ENCODE measurements around the gene RAPGEF4.
"Not testable (repeated sequence)": the region's sequence is repeated elsewhere in the genome, so short reads cannot be mapped to it uniquely, and the experiment has no call there.

The RAPGEF4 gene

DNA sequence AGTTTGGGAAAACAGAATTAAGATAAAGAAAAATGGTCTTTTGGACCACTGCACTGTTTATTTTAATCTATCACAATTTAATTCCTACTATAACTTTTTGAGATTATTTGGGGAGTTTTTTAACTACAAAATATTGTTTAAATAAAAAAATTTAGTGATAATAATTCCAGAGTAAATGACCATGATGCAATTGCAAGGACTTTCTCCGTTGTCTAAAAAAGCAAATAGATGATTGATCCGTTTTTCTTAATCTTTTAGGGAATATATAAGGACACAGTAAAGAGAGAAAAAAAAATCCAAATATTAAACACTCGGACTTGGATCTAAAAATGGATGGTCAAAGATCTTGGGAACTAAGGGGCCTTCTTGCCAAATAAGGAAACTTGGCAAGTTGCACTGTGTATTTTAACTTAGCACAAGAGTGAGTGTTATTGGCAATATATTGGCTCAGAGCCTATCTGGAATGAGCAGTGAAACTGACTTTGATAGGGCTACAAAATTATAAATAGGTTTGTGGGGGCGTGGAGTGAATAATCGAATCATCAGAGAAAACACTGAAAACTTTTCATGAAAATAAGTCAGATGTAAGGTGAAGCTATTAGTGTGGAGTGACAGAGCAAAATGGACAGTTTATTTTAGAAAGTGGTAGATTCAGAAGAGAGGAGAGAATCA lies 342.0 kb downstream of the RAPGEF4 start:
- no peak for DNase-seq

DNA sequence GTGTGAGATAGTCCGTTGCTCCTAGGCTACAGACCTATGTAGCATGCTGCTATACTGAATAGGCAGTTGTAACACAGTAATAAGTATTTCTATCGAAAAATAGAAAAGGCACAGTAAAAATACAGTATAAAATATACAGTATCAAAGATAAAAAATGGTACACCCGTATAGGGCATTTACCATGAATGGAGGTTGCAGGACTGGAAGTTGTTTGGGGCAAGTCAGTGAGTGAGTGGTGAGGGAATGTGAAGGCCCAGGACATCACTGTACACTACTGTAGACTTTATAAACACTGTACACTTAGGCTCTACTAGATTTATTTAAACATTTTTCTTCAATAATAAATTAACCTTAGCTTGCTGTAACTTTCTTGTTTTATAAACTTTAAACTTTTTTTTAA lies 343.5 kb downstream of the RAPGEF4 start:
- no peak for DNase-seq

DNA sequence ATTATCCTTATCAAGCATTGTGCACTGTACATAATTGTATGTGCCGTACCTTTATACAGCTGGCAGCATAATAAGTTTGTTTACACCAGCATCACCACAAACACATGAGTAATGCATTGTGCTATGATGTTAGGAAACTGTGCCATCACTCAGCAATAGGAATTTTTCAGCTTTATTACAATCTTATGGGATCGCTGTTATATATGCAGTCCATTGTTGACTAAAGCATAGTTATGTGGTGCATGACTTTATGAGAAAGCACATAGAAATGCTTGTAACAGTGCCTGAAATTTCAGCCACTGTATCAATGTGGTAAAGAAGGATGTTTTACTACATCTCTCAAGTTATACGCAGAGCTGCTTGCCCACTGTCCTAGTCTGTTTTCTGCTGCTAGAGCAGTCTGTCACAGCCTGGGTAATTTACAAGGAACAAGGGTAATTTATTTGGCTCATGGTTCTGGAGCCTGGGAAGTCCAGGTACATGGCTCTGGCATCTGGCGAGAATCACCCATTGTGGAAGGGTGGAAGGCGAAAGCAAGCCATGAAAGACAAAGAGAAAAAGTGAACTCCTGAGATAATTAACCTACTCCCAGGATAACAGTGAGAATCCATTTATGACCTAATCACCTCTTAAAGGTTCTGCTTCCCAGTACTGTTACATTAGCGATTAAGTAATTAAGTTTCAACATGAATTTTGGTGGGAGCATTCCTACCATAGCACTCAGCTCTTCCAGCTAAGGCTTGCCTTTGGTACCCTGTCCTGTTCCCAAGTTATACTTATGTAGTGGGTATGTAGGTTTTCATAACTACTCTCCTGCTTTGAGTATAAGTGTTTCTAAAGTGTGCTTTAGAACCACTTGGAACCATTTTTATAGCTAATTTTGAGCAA lies 344.6 kb downstream of the RAPGEF4 start:
- no peak for DNase-seq

DNA sequence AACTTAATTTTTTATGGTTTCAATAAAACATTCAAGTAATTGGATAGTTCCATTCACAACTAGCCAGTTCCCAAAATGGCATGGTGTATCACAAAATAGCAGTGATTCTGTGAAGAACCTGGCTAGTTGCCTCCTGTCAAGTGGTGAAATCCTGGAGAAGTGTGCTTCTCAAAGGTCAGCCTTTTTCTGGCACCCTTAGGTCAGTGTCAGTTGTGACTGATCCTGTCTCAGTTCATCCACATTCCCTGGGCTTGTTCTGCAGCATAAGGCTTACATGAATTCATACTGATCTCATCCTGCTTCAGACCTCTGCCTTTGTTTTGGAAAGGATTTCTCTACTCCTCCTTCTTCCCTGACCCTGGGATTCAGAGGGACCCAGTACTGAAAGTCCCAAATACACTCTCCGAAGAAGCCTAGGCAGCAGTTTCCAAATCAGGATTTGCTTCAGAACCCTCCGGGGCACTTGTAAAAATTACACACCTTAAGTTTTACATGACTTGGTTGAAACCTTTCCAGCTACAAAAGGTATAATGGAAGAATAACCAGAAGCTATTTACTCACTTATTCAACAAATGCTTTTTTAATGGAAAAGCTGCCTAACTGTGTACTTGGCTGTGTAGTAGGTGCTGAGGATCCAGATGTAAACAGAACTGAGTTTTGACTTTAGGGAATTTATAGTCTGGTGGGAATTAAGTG lies 351.0 kb downstream of the RAPGEF4 start:
- DNase-seq: no peak

DNA sequence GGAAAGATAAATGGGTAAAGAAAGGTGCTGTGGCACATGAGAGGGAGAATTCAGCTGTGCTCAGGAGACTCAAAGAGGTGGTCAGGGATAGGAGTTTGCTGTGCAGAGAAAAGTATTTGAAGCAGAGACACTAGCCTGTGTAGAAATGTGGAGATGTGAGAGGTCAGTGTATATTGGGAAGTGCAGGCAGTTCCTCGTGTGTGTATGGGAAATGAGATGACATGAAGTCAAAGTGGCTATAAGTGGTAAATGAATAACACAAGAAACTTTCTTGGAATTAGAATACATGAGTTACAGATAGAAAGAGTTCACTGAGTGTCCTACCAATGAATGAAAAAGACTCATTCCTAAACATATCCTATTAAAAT lies 351.6 kb downstream of the RAPGEF4 start:
- no peak for DNase-seq

DNA sequence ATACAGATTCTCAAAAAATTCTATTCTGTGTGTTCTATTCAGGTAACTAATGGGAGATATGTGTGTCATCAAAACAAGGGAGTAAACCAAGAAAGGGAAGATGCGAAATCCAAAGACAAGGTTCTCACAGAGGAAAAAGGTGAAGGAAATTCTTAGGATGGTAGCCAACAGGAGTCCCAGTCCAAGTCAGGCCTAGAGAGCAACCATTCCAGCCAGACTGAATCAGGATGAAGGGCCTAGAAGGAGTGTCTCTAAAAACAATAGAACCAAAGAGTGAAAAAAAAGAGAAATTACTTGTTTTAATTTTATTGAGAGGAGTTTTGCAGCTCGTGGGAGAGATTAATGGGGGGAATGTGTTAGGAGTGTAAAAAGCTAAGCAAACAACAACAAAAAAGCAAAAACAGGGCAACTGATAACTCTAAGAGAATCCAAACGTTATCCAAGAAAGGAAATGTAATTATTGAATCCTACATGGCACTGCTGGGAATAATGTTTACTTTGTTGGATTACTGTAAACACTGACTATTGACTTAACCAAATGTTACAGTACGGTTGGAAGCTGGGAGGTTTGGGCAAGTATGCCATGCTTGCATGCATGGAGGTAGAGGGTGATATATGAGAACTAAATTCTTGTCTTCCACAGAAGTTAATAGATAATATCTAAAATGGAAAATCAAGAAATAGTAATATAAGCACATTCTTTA lies 352.3 kb downstream of the RAPGEF4 start:
- no peak for DNase-seq

DNA sequence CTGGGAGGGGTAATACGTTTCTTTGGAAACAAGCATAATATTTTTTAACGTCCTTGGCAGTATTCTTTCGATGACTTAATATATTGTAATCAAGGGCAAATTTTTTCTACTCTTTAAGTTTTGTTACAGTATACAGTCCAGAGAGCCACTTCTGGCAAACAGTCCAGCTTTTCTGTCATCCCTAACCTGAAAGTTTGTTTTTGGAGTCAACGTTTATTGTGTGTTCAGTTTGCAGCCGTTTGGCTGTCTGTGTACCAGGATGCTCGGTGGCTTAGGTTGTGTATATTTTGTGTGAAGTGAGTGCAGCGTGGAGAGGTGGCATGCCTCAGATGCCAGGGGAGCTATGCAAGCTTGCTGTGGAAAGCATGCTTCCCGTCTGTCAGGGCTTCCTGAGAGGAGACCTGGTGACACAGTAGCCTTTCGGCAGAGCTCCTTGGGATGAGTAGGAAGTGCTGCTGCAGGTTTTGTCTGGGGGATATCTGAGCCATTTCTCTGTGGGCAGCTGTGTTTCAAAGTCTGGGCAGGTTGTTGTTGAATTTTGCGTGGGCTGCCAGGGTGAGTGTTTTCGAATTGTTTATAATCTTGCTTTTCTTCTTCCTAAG lies 354.7 kb downstream of the RAPGEF4 start:
- DNase-seq: no peak

DNA sequence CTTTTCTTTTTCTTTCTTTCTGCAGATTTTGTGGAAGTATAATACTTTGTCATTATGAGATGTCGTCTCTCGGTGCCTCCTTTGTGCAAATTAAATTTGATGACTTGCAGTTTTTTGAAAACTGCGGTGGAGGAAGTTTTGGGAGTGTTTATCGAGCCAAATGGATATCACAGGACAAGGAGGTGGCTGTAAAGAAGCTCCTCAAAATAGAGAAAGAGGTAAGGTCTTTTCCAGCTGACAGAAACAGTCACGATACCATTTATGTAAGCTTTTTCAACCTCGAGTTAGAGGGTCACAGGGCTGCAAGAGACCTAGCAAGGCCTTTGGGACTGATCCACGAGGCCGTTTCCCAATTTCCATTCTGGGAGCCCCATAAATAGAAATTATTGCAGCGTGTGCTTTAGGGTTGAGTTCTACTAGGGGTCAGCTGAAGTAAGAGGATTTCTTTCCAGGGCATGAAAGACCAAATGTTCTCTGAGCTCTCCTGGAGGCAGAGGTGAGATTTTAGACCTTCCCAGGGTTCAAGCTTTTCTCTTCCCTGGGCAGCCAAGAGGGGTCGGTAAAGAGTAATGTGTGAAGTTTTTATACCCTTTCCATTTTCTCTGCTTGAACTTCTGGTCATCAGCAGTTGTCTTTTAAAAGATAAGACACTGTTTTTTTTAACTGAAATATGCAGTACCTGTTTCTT lies 355.5 kb downstream of the RAPGEF4 start:
- no peak for DNase-seq

DNA sequence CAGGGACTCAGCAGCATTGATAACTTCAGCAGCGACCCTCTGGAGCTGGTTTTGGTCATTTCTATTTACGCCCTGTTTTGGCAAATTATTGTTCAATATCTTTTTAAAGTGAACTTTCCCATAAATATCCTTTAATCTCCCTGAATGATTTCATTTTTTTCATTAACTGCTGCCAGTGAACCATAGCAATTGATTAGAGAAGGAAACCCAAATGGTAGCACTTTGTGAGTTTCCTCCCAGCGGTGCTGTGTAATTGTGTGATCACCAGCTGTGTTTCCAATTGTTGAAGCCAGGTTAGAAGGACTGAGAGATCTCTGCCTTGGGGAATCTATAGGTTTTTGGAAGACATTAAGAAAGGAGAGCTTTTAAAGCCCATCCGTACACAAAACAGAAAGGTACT lies 356.3 kb downstream of the RAPGEF4 start:
- DNase-seq: no peak

DNA sequence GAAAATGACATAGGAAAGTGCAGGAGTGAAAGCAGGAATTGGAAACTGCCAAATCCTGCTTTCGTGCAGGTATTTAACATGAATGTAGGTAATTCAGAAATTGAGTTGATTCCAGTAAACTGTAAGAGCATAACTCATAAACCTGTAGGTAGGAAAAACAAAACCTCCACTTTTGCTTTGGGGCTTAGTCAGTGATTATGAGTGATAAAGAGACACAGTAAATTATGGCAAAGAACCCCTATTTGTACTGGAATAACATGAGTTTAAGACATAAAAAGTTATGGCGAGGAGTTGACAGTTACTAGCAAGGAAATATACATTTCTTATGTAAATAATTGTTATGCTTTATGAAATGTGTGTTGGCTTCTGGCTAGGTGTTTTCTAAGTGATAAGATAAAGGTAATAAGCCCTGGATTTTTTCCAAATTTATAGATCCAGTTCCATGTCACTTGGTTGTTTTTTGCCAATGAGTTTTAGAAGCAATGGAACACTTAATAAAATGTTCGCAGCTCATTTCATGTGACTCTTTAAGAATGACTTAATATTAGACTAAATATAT lies 357.3 kb downstream of the RAPGEF4 start:
- DNase-seq: no peak

DNA sequence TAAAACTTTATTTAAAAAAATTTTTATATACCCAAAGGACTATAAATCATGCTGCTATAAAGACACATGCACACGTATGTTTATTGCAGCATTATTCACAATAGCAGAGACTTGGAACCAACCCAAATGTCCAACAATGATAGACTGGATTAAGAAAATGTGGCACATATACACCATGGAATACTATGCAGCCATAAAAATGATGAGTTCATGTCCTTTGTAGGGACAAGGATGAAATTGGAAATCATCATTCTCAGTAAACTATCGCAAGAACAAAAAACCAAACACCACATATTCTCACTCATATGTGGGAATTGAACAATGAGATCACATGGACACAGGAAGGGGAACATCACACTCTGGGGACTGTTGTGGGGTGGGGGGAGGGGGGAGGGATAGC lies 358.0 kb downstream of the RAPGEF4 start:
- not testable (repeated sequence) for DNase-seq

DNA sequence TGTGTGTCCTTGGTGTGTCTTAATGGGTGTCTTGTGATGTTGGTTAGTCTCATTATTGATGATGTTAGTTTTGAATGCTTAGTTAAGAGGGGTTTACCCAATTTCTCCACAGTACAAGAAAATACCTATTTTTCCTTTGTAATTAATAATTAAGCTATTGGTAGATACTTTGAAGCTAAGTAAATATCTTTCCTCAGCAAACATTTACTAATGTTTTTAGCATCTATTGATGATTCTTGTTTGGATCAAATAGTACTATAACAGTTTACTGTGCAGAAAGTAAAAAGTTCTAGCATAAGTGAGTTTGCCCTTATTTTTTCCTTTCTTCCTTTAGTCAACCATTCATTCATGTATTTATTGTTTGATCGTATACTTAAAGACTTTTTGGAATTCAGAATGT lies 359.1 kb downstream of the RAPGEF4 start:
- no peak for DNase-seq

DNA sequence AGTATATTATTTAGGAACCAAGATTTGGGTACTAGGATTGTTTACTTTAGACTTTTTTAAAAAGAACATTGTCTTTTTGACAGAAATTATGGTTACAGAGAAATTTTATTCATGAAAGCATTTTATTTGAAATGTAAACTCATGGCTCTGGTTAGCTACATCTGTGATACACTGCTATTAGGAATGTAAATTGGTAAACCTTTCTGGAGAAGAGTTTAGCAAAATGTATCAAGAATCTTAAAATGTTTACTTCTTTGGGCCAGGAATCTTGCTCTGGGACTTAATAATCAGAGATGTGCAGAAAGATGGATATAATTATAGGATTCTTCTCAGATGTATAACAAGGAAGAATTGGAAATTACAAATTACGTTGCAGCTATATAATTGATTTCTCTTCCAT lies 359.7 kb downstream of the RAPGEF4 start:
- DNase-seq: no peak

DNA sequence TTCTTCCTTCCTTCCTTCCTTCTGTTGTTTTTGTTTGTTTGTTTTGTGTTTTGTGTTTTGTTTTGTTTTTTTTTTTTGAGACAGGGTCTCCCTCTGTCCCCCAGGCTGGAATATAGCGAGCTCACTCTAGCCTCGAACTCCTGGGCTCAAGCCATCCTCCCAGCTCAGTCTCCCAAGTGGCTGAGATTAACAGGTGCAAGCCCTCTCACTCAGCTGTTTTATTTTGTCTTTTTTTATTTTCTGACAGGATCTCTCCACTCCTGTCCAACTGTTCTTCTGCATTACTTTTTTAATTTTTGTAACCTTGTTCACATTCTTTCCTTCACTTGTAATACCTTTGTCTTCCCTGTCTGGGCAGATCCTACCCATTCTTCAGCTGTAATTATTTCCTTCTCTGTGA lies 363.6 kb downstream of the RAPGEF4 start:
- no peak for DNase-seq

DNA sequence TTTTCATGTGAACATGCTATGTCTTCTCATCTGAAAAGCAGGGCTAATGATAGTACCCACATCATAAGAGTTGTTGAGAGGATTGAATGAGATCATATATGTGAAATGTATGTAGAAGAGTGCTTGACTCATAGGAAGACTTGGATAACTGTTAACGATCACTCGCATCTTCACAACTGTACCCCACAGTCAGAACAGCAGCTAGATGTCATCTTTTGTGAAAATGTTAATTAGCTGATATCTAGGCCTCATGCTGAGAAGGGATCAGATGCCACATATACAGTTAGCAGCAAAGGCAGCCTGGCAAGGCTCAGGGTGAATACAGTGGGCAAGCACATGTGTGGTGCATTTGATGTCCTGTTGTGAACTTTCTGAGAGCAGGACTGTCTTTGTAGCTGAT lies 364.2 kb downstream of the RAPGEF4 start:
- DNase-seq: no peak

DNA sequence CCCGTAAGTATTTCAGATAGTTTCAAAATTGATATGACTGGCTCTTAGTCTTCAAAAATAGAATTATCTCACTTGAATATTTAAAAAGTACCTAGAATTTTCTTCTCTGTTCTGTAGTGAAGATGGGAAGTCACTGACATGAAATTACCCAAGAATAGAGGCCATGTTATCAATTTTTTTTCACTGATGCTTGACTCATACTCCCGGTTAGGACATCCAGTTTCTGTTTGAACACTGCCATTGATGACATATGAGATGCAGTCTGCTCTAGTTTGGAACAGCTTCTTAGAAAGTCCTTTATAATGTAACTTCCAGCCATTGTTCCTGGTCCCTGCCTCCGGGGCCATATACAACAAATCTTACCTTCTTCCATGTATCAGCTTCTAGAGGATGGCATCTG lies 366.0 kb downstream of the RAPGEF4 start:
- no peak for DNase-seq
